ENCODE results near the gene R3HDM2. TPM values are rescaled to one million over a fixed set of nuclear protein-coding genes. Genes with fewer than 3 reads are reported as not detected.

R3HDM2 gene
- total and polyA plus RNA-seq, 4 donors: 7.4 to 28.9 (median 15.1) TPM

- Histone ChIP-seq H3K27me3 (ENCODE audit: control insufficient read depth in 4 of 4, insufficient read depth in 4 of 4, low read length in 3 of 4) (no peaks in the 10 kb centered on the region), H3K36me3 (ENCODE audit: control insufficient read depth in 4 of 4, insufficient read depth in 3 of 4, low read depth in 1 of 4, low read length in 3 of 4) (peaks cover 0 to 9% (median 2%) of the 10 kb centered on the region in 4 donors), H3K9ac (ENCODE audit: low read depth in 1 of 2, low read length in 2 of 2) (no peak overlapping the region), H3K9me3 (ENCODE audit: control insufficient read depth in 4 of 4, low read length in 3 of 4) (no peaks in the 10 kb centered on the region), H3K27ac (ENCODE audit: low read depth in 1 of 2, low read length in 2 of 2) (no peak overlapping the region), H3K4me3 (ENCODE audit: low read depth in 1 of 3, low read length in 3 of 3) (no peak overlapping the region), H3K4me1 (ENCODE audit: control insufficient read depth in 4 of 4, insufficient read depth in 4 of 4, low read length in 3 of 4) (no peaks in the 10 kb centered on the region)
- TF ChIP-seq JUND (IDR thresholded peaks at IDR 0.05): no peak
- TF ChIP-seq YY1 (IDR thresholded peaks at IDR 0.05): no peak
- no peak for TF ChIP-seq HNF4G (IDR thresholded peaks at IDR 0.05)
- TF ChIP-seq, protein P1, sequence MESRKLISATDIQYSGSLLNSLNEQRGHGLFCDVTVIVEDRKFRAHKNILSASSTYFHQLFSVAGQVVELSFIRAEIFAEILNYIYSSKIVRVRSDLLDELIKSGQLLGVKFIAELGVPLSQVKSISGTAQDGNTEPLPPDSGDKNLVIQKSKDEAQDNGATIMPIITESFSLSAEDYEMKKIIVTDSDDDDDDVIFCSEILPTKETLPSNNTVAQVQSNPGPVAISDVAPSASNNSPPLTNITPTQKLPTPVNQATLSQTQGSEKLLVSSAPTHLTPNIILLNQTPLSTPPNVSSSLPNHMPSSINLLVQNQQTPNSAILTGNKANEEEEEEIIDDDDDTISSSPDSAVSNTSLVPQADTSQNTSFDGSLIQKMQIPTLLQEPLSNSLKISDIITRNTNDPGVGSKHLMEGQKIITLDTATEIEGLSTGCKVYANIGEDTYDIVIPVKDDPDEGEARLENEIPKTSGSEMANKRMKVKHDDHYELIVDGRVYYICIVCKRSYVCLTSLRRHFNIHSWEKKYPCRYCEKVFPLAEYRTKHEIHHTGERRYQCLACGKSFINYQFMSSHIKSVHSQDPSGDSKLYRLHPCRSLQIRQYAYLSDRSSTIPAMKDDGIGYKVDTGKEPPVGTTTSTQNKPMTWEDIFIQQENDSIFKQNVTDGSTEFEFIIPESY (IDR thresholded peaks at IDR 0.05): no peak
- TF ChIP-seq ATF3 (IDR thresholded peaks at IDR 0.05): no peak
- DNase-seq (ENCODE audit: low spot score): no peak
Observed at GRCh38 chr12:57325395-57325794, 105.4 kb downstream of the R3HDM2 start.

DNA sequence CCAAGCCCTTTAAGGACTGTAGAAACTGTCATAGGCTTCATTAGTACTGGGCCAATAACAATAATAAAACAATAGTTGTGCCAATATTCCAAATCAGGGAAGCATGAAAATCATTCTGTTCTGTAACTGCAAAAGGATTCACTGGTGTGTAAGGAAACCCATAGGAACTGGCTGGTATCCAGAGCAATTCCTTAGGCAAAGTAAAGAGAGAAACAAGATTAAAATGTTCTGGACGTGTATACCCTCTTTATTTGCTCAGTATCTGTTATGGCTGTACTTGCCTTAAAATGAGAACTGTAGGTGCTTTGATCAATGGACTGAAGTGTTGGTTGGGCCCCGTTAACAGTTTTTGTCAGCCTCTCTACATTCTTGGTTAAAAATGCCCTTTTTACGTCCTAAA, 107.4 kb downstream of the R3HDM2 start:
- WGBS: 88% methylated on average over 3 of the region's 3 CpGs
- no peak for DNase-seq (ENCODE audit: low spot score)
- TF ChIP-seq FOXA2 (IDR thresholded peaks at IDR 0.05) (no peak), YY1 (IDR thresholded peaks at IDR 0.05) (no peak), TAF1 (conservative IDR thresholded peaks at IDR 0.05) (no peak), RAD21 (IDR thresholded peaks at IDR 0.05) (no peak), MAX (IDR thresholded peaks at IDR 0.05) (no peak), HNF4A (conservative IDR thresholded peaks at IDR 0.05) (no peak), EGR1 (IDR thresholded peaks at IDR 0.05; ENCODE audit: low read depth in 2 of 2) (no peak), FOXA1 (IDR thresholded peaks at IDR 0.05) (no peak)
- TF ChIP-seq, protein P2, sequence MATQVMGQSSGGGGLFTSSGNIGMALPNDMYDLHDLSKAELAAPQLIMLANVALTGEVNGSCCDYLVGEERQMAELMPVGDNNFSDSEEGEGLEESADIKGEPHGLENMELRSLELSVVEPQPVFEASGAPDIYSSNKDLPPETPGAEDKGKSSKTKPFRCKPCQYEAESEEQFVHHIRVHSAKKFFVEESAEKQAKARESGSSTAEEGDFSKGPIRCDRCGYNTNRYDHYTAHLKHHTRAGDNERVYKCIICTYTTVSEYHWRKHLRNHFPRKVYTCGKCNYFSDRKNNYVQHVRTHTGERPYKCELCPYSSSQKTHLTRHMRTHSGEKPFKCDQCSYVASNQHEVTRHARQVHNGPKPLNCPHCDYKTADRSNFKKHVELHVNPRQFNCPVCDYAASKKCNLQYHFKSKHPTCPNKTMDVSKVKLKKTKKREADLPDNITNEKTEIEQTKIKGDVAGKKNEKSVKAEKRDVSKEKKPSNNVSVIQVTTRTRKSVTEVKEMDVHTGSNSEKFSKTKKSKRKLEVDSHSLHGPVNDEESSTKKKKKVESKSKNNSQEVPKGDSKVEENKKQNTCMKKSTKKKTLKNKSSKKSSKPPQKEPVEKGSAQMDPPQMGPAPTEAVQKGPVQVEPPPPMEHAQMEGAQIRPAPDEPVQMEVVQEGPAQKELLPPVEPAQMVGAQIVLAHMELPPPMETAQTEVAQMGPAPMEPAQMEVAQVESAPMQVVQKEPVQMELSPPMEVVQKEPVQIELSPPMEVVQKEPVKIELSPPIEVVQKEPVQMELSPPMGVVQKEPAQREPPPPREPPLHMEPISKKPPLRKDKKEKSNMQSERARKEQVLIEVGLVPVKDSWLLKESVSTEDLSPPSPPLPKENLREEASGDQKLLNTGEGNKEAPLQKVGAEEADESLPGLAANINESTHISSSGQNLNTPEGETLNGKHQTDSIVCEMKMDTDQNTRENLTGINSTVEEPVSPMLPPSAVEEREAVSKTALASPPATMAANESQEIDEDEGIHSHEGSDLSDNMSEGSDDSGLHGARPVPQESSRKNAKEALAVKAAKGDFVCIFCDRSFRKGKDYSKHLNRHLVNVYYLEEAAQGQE (IDR thresholded peaks at IDR 0.05): no peak
- no peaks in the 10 kb centered on the region for H3K27me3 ChIP-seq (ENCODE audit: control insufficient read depth in 4 of 4, insufficient read depth in 4 of 4, low read length in 3 of 4)
- H3K36me3 ChIP-seq (ENCODE audit: control insufficient read depth in 4 of 4, insufficient read depth in 3 of 4, low read depth in 1 of 4, low read length in 3 of 4): peaks cover 0 to 7% (median under 1%) of the 10 kb centered on the region in 4 donors
- H3K9ac ChIP-seq (ENCODE audit: low read depth in 1 of 2, low read length in 2 of 2): no peak overlapping the region
- no peaks in the 10 kb centered on the region for H3K4me1 ChIP-seq (ENCODE audit: control insufficient read depth in 4 of 4, insufficient read depth in 4 of 4, low read length in 3 of 4)
- no peak overlapping the region for H3K4me3 ChIP-seq (ENCODE audit: low read depth in 1 of 3, low read length in 3 of 3)
- H3K27ac ChIP-seq (ENCODE audit: low read depth in 1 of 2, low read length in 2 of 2): no peak overlapping the region
- H3K9me3 ChIP-seq (ENCODE audit: control insufficient read depth in 4 of 4, low read length in 3 of 4): no peaks in the 10 kb centered on the region

DNA sequence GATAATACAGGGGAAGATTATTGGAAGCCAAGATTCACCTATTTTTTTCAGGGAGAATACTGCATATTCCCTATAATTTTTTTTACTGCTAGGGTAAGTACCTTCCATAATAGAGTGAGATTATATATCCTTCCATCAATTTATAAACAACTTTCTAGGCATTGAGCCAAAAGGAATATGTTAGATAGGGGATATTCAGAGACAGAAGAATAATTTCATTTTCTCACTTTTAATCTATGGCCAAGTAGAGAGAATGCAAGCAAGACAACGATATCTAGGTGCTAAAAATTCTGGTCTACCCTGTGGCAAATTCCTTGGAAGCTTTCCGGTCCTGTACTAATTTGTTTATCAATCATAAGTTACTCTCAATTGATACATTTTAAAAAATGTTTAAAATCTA, 110.2 kb downstream of the R3HDM2 start:
- Histone ChIP-seq H3K36me3 (ENCODE audit: control insufficient read depth in 4 of 4, insufficient read depth in 3 of 4, low read depth in 1 of 4, low read length in 3 of 4) (no peaks in the 10 kb centered on the region), H3K4me1 (ENCODE audit: control insufficient read depth in 4 of 4, insufficient read depth in 4 of 4, low read length in 3 of 4) (no peaks in the 10 kb centered on the region), H3K9ac (ENCODE audit: low read depth in 1 of 2, low read length in 2 of 2) (no peak overlapping the region), H3K27ac (ENCODE audit: low read depth in 1 of 2, low read length in 2 of 2) (no peak overlapping the region), H3K9me3 (ENCODE audit: control insufficient read depth in 4 of 4, low read length in 3 of 4) (no peaks in the 10 kb centered on the region), H3K4me3 (ENCODE audit: low read depth in 1 of 3, low read length in 3 of 3) (no peak overlapping the region), H3K27me3 (ENCODE audit: control insufficient read depth in 4 of 4, insufficient read depth in 4 of 4, low read length in 3 of 4) (no peaks in the 10 kb centered on the region)
- DNase-seq (ENCODE audit: low spot score): no peak
- 85% methylated on average over 2 of the region's 2 CpGs for WGBS
- no peak for TF ChIP-seq FOXA2 (IDR thresholded peaks at IDR 0.05)
- TF ChIP-seq MAX (IDR thresholded peaks at IDR 0.05): no peak

Data from liver (tissue), 9 donors.